ENCODE results near the gene ATP6V0B. TPM values are rescaled to one million over a fixed set of nuclear protein-coding genes. Genes with fewer than 3 reads are reported as not detected.

ATP6V0B gene
- total and polyA plus RNA-seq, 2 of the 4 experiments (the other 2 are of a cell fraction): 72.1 to 169 TPM

- no peak overlapping the region for H2BK20ac ChIP-seq (ENCODE audit: low read depth, low read length)
- intact Hi-C loops (cut with micrococcal nuclease) (no loop called here), dilution Hi-C loops (cut with HindIII; ENCODE audit: low sequenced_read_pairs, unreplicated experiment) (no loop called here), in situ Hi-C loops (cut with MboI; ENCODE audit: low sequenced_read_pairs) (loop anchor here (25.0 kb wide), 1 partner anchor 424 kb away; the partner anchor contains the start of gene PTPRF)
- H2AK5ac ChIP-seq (ENCODE audit: low read depth, low read length): no peak overlapping the region
- ChIA-PET CTCF (no interaction called here), POLR2A (ENCODE audit: unreplicated experiment) (no interaction called here)
- no peak overlapping the region for H3K23ac ChIP-seq (ENCODE audit: low read depth, low read length)
- TF ChIP-seq FOS (IDR thresholded peaks at IDR 0.05; ENCODE audit: low read depth, low read length) (no peak), BHLHE40 (IDR thresholded peaks at IDR 0.05; ENCODE audit: low read depth, low read length) (no peak), CHD1 (IDR thresholded peaks at IDR 0.05; ENCODE audit: low read depth, low read length) (no peak), POLR2A (IDR thresholded peaks at IDR 0.05; ENCODE audit: low read depth, low read length) (no peak), MAZ (IDR thresholded peaks at IDR 0.05; ENCODE audit: borderline replicate concordance, low read depth, low read length) (no peak), USF2 (IDR thresholded peaks at IDR 0.05; ENCODE audit: low read depth, low read length) (no peak), RFX5 (IDR thresholded peaks at IDR 0.05; ENCODE audit: low read depth, low read length) (no peak), RAD21 (IDR thresholded peaks at IDR 0.05; ENCODE audit: low read length) (no peak), NFE2L2 (IDR thresholded peaks at IDR 0.05; ENCODE audit: low read depth, low read length) (no peak), CEBPB (IDR thresholded peaks at IDR 0.05; ENCODE audit: low read depth, low read length) (no peak), RCOR1 (IDR thresholded peaks at IDR 0.05; ENCODE audit: insufficient replicate concordance, low read length) (no peak)
- H3K9me3 ChIP-seq (ENCODE audit: control insufficient read depth, insufficient read depth, low read length): no peaks in the 10 kb centered on the region
- peaks cover 49% of the 10 kb centered on the region for H3K36me3 ChIP-seq (ENCODE audit: control insufficient read depth, insufficient read depth, low read length)
- H2AK9ac ChIP-seq (replicated peaks; ENCODE audit: low read depth, low read length, poor library complexity): no peak overlapping the region
- H3K4me2 ChIP-seq (ENCODE audit: low read depth, low read length): no peak overlapping the region
- H3K9ac ChIP-seq (ENCODE audit: low read depth, low read length): no peak overlapping the region
- no peak for DNase-seq
- H2BK15ac ChIP-seq (ENCODE audit: low read depth, low read length): no peak overlapping the region
- H3K14ac ChIP-seq (replicated peaks; ENCODE audit: low read depth, low read length): no peak overlapping the region
- H3K27ac ChIP-seq (ENCODE audit: insufficient read depth, low read length): no peak overlapping the region
- H4K8ac ChIP-seq (ENCODE audit: low read depth in 2 of 2, low read length in 2 of 2): no peak overlapping the region
- 100% methylated on average over 1 of the region's 3 CpGs; no CpG with 5 or more reads in 1 of the 2 experiments for WGBS, 2 experiments (ENCODE audit: extremely low coverage in 2 of 2, insufficient read length in 1 of 2)
- H3K27me3 ChIP-seq (ENCODE audit: control insufficient read depth, insufficient read depth, low read length): no peaks in the 10 kb centered on the region
- no peak for ATAC-seq (ENCODE audit: low read depth)
- H3K56ac ChIP-seq (ENCODE audit: extremely low read depth, insufficient read depth, low read length): no peak overlapping the region
- no peak overlapping the region for H2BK120ac ChIP-seq (ENCODE audit: low read depth, low read length)
- H3K9me1 ChIP-seq (ENCODE audit: insufficient read depth, low read length): peaks cover 13% of the 10 kb centered on the region
- H3K4me3 ChIP-seq (ENCODE audit: insufficient read depth, low read depth, low read length): no peak overlapping the region
- no TSS peak for BruUV-seq (replicated peaks)
- H3K79me1 ChIP-seq (ENCODE audit: low read depth in 1 of 2, low read length in 2 of 2): 0 out of 4 replicates have a peak, but pooled peaks cover 0 to 3% of the 10 kb centered on the region in 2 experiments
- H3K4me1 ChIP-seq (ENCODE audit: control insufficient read depth, insufficient read depth, low read length): no peaks in the 10 kb centered on the region
- peaks cover 7% of the 10 kb centered on the region; the same call in 1 of the 2 replicates for H4K20me1 ChIP-seq (ENCODE audit: insufficient read depth, low read length)
- H4K91ac ChIP-seq (ENCODE audit: insufficient read depth, low read depth, low read length): no peak overlapping the region
- H3K18ac ChIP-seq (ENCODE audit: low read depth, low read length): no peak overlapping the region
- H3K4ac ChIP-seq (ENCODE audit: low read depth, low read length): no peak overlapping the region
- no peak overlapping the region for H2AFZ ChIP-seq (replicated peaks; ENCODE audit: low read length, poor library complexity)
- H2BK5ac ChIP-seq (ENCODE audit: low read depth, low read length, poor library complexity, severe bottlenecking): no peak overlapping the region
- no peak overlapping the region for H4K5ac ChIP-seq (ENCODE audit: low read depth, low read length)
Observed at GRCh38 chr1:43961692-43962091, 13.1 kb upstream of the ATP6V0B start.

All from IMR-90 (cell line).